HG02885 (cell line): ENCODE measurements around the gene DACT2.

Experiments
- ATAC-seq: cut with Tn5 transposase; IDR thresholded peaks from one replicate; pipeline ENCODE4 v1.9.1; 2021; ENCODE audit warnings: mild to moderate bottlenecking; ENCODE audit not compliant: unreplicated experiment, poor library complexity

DACT2 gene

DNA sequence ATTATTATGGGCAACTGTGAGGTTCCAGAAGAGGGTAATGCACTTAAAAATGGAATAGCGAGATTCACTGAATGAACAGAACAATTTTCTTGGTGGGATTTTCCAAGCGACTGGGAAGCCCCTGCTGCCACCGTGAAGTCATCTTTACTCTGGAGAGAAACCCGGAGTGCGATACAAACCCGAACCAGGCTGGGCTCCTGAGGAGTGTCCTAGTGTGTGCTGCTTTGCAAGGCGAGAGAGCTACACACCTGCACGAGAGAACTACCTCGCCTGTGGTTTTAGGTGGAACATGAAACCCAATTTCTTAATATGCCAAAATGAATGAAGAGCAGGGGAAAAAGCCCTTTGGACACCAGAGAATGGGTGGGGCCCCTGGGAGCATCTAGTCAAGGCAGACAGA is 33.5 kb upstream of the DACT2 start:
- ATAC-seq = no peak

DNA sequence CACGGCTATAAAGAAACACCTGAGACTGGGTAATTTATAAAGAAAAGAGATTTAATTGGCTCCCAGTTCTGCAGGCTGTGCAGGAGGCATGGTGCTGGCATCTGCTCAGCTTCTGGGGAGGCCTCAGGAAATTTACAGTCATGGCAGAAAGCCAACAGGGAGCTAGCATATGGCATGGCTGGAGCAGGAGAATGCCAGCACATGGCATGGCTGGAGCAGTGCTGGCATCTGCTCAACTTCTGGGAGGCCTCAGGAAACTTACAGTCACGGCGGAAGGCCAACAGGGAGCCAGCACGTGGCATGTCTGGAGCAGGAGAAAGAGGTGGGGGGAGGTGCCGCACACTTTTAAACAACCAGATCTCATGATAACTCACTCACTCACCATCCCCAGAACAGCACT is 32.5 kb upstream of the DACT2 start:
- no peak for ATAC-seq

DNA sequence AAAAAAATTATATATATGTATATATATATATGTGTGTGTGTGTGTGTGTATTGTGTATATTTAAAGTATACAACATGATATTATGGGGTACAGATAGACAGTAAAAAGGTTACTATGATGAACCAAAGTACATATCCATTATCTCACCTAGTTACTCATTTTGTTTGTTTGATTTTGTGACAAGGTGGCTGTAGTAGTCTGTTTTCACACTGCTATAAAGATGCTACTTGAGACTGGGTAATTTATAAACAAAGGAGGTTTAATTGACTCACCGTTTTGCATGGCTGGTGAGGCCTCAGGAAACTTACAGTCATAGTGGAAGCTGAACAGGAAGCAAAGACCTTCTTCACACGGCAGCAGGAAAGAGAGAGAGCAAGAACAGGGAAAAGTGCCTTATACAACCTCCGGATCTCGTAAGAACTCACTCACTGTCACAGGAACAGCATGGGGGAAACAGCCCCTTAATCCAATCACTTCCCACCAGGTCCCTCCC is 30.2 kb upstream of the DACT2 start:
- ATAC-seq = no peak

DNA sequence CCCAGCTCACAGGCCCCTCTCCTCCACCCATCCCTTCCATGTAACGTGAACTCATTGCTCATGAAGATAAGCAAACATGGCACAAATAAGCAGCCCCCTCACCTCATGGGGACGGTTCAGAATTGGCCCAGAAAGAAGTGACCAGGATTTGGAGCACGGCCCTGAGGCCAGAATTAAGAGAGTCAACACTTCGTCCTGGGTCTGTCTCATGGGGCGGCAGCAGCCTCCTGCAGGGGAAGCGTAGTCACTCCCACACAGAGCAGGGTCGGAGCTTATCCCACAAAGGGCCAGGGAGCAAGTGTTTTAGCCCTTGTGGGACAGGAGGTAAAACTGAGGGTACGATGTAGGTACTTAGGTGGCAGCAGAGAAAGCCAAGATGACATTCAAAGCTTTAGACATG is 28.6 kb upstream of the DACT2 start:
- no peak for ATAC-seq

DNA sequence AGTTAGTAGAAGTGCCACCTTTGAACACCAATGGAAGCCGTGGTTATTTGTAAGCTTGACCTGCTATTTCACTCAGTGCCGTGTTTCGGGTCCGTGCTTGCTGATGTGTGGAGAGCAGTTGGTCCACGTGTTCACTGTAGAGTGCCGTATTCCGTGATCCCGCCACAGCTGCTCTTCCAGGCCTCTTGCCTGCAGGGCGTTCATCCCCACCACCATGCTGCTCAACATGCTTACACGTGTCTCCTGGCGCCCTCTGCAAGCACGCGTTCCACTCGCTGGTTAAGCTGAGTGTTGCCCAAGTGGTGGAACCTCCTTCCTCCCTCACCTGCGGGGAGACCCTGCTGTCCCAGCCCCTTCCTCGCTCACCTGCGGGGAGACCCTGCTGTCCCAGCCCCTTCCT is 28.0 kb upstream of the DACT2 start:
- no peak for ATAC-seq

DNA sequence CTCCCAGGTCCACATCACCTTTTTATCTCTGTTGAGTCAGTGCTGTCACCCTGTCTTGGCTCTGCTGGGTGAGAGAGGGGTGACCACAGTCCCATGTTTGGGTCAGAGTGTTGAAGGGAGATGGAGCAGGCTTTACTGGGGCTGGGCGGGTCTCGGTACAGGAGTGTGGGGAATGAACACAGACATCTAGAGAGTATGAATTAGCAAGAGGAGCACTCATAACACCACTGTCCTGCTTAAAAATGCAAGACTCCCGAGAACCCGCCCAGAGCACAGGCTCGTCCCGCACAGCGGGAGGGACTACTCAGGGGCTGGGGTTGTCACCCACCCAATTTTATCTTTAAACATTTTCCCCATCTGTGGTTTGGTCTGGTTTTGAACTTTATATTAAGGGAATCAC is 27.5 kb upstream of the DACT2 start:
- ATAC-seq = no peak

DNA sequence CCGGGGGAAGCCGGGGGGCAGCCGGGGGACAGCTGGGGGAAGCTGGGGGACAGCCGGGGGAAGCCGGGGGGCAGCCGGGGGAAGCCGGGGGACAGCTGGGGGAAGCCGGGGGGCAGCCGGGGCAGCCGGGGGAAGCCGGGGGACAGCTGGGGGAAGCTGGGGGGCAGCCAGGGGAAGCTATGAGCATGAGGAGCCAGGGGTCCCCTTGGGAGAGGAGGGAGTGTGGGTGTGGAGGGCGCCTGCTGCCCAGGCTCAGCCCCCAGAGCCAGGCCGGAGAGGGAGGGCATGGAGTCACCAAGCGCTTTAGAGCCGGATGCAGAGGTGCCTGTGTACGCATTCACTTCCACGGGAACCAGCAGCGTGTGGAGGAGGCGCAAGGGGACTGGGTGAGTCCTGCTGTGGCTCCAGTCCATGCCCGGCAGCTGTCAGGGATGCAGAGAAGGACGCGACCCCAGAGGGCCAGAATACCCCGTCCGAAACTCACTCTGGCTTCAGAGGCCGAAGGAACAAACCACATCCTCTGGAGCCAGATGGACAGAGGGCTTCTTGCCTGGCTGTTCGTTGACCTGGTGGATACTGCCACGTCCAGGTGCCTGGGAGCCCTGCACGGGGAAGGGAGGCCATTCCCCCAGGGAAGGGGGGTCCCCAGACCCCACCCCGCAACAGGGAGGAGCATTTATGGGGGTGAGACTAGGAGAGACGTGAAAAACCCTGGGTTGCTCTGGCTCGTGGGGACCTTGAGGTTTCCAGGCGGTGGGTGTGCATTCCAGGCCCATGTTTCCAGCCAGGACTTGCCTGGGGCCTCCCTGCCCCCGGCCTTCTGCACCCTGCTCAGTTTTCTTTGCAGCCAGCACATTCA is 26.5 kb upstream of the DACT2 start:
- ATAC-seq = no peak

DNA sequence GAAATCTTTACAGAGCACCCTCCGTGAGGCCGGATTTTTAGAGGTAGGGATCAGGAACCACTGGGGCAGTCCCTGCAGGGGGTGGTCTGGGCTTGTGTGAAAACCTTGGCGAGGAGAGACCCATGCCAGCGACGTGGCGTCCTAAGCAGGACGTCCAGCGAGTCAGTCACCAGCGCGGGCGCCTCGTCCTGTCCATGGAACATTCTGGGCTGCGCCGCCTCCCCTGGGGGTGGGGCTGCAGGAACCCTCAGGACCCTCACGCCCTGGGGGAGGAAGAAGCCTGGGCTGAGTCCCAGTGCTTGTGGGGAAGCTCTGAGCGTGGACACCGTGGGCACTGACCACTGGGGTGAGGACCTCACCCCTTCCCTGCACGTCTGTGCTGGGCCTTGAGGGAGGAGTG is 25.7 kb upstream of the DACT2 start:
- ATAC-seq = no peak

DNA sequence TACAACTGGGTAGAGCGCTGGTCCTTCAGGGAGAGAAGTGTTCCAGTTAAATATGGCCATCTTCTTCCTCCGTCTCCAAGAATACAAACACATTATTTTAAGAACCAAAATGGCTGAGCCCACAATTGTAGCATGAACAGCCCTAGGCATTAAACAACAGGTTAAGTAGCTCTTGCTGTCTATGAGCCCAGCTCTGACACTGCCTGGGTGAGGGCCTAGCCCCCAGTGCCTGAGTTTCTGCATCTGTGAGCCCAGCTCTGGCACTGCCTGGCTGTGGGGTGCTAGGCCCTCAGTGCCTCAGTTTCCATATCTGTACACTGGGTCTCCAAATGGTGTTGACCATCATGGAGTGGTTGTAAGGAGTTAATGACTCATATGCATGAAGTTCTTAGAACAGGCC is 24.8 kb upstream of the DACT2 start:
- ATAC-seq = no peak

DNA sequence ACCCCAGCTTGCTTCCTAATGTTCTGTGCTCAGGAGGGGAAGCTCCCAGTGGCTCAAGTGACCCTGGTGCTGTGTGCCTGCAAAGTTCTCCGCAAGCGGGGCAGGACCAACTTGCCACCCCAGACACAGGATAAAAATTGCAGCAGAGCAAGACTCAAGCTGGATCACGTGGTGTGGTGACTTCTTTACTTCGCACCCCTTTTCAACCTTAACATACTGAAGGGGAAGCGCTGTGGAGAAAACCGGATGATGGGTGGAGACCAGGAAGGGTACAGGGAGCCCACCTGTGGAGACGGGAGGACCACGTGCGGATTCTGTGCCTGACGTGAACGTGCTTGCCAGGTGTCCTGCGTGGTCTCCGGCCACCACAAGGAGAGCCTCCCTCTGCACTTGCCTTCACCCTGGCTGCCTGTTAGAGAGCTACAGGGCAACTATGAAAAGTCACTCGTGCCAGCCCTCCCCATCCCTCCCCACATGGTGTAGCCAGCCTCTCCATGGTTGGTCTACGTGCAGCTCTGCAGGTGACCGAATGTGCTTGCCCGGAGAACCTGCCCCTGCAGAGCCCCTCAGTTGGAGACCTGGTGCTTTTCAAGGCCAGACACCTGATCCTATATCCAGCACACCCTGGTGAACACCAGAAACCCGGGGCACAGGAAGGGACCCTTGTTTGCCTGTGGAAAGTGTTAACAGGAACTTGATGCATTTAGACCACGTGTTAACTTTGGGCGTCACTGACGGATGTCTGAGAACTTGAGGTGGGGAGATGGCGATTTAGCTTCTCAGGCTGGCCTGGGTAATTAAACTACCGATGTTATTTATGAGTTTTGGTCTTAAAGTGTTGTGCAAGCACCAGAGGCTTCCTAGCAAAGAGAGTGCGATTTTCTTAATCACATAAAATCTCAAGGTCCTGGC is 23.9 kb upstream of the DACT2 start:
- no peak for ATAC-seq

DNA sequence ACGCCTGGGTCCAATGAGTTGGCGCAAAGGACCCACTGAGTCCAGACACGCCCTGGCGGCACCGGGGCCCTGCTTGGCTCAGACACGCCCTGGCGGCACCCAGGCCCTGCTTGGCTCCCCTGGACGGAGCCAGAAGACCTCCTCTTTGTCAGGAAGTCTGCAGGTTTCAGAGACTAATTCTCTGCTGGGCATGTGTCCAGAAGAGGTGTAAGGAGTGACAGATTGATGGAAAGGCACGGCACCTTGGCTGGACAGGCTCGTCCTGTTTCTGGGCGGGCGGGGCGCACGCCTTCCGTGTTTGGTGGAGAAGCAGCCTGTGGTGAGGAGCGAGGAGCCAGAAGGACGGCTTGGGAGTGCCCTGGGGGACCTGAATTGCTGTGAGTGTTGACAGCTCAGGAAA is 23.1 kb upstream of the DACT2 start:
- ATAC-seq = no peak

DNA sequence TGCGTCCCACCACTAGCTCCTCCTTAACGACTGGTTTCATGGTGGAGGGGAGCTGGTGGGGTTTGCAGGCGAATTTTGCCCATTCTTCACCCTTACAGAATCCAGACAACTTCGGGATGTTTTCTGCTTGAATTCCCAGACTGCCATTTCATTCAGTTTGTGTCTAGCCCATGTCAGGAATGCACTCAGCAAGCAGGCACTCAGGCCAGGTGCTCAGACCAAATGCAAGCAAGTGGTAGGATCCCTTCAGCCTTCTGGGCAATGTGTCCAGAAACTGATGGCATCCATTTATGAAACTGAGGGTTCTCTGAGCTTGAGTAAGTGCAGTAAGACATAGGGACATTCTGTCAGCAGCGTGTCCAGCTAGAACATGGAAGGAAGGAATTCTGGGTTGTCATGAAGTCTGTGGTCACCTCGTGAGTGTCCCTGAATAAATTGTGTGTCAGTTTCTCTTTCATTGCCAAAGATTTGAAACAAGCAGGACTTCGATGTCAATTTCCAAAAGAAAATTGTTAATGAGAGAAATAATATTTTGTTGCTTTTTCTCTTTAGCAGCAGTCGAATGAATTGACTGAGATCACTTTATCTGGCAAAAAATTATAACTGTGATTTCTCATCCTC is 21.8 kb upstream of the DACT2 start:
- no peak for ATAC-seq

DNA sequence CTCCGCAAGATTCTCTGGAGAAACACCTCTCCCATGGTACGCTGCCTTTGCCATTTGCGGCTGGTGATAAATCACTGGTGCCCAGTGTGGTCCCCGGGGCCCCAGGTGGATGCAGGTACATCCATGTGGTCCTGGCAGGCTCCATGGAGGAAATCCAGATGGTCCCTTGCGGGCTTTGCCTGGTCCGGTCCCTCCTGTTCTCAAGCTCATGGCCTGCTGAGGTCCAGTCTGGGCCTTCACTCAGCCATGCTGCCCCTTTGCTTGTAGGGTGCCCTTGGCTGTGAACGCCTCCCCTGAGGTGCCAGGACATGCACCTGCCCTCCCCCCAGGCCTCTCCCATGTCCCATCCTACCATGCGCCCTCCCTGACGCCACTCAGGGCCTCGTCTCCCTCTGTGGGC is 21.2 kb upstream of the DACT2 start:
- ATAC-seq = no peak

DNA sequence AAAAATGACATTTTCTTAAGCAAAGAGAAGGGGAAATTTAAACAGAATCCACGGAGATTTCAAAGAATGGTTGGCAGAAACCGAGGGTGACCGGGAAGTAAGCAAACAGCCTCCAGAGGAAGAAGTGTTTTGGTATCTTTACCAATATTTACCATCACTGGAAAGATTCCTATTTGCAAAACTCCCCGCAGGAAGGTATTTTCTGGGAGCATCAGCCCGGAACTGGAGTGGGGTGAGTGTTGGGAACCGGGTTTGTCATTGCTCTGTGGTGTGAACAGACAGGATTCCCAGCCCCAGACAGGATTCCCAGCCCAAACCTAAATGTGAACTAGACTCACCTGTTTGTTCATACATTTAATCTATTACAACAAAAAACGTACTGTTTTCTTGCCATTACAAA is 19.2 kb upstream of the DACT2 start:
- no peak for ATAC-seq

DNA sequence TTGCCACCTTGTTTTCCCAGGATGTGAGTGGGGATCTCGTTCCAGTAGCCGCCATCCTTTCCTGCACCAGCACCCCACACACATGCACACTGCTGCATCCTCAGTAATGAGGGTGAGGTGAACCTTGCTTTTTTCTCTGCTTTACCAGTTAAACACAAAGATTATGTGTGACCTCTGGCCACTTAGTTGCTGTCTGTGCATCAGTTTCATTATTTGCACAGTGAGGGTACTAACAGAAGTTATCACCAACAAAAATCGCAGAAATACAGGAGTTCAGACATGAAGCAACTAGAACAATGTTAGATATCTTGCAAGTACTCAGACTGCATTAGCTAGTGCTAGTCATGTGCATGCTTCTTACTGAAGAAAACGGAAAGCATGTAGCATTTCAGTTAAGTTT is 17.4 kb upstream of the DACT2 start:
- no peak for ATAC-seq

DNA sequence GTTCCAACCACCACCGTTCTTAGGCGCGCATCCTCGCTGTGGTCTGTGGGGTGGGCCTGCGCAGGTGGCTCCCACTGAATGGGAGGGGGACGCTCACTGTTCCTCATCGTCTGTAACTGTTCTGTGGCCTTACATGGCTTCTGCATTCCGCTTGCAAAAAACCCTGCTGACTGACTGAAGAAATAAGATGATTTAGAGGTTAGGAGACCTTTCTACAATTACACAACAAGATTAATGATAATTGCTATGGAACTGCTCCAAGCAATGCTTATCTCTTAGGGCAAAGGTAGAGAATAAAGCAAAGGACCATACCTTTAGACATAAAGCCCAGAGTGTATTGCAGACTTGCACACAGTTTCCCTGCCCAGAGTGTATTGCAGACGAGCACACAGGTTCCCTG is 14.4 kb upstream of the DACT2 start:
- no peak for ATAC-seq

DNA sequence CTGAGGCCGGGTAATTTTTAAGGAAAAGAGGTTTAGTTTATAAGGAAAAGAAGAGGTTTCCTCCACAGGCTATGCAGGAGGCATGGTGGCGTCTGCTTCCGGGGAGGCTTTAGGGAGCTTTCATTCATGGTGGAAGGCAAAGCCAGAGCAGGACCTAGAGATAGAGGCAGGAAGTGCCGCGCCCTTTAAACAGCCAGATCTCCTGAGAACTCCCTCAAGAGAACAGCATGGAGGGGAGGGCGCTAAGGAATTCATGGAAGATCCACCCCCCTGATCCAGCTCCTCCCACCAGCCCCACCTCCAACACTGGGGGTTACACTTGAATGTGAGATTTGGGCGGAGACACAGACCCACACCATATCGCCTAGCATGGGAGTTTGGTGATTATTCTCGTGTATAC is 13.9 kb upstream of the DACT2 start:
- ATAC-seq = no peak

DNA sequence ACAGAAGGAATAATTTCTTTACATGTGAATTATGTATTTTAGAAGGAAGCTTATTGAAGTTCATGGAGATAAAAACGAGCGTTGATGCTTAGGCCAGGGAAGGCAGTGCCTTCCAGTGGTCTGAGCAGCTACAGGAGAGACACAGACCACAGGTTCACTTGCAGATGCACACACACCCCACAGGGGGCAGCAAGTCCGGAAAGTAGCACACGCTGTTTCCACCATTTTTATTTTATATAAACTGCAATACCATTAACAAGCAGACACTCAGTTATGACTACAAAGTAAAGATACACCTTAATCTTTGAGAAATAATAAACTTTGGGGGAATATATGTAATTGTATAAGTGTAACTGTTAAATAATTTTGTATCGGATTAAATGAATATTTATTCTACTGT is 13.5 kb upstream of the DACT2 start:
- ATAC-seq = no peak

DNA sequence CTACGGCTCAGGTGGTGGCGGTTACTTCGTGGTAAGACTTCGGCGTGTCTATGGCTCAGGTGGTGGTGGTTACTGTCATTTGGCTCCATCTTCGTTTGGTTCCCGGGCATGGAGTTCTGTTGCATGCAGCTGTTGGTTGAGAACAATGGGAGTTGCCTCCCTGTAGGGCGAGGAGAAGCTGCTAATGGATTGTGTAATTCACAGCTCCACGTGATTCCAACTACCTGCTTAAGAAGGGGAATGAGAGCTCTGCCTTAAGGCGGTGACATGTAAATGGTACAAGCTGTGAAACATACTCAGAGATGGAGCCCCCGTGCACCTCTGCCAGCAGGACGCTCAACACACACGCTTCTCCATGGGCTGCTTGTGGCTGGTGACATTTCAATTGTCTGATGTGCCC is 12.4 kb upstream of the DACT2 start:
- ATAC-seq = no peak

DNA sequence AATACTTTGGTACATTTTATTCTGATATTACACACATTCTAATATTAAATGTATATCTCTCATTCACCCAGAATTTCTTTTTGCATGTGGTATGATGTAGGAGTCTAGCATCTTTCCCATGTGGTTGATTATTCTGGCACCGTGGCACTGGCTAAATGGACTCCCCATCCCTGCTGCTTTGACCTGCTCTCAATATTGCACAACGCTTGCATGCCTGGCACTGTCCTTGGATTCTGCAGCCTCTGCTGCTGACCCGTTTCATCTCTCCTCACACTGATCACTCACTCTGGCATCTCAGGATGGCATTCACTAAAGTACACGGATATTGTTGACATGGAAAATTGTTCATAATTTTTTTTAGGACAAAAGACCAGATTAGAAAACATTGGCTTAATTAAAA is 11.5 kb upstream of the DACT2 start:
- ATAC-seq = no peak

DNA sequence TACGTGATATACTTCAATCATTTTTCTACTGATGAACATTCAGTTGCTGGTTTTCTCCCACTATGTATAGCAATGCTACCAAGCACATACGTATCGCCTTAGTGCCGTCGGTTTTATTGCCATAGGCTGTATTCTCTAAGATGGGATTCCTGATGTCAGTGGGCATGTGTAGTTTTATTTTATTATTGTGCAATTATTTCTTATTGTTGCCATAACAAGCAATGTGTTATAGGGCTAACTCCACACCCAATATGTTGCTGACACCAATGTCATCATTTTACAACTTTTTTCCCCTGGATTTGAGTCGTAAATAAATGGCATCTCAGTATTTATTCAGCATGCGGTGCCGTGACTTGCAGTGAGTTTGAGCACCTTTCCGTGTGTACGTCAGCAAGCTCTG is 10.8 kb upstream of the DACT2 start:
- no peak for ATAC-seq
